ENCODE results near the gene AVP.

DNA sequence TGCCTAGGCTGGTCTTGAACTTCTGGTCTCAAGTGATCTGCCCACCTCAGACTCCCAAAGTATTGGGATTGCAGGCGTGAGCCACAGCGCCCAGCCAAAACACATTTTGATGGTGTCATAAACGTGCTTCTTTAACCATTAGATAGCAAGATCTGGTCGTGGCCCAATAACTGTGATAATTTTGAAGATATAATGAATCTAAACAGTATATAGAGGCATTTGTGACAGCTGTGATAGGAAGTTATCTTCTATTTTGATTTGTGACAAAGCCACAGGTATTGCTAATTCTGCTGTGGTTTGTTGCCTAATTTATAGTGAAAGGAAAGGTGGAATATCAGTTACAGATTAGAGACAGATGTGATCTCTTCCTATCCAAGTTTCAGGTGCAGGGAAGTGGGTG is 13.8 kb downstream of the AVP start:
- no peak for TF ChIP-seq POLR2A (conservative IDR thresholded peaks at IDR 0.05)
- TF ChIP-seq, protein P1, sequence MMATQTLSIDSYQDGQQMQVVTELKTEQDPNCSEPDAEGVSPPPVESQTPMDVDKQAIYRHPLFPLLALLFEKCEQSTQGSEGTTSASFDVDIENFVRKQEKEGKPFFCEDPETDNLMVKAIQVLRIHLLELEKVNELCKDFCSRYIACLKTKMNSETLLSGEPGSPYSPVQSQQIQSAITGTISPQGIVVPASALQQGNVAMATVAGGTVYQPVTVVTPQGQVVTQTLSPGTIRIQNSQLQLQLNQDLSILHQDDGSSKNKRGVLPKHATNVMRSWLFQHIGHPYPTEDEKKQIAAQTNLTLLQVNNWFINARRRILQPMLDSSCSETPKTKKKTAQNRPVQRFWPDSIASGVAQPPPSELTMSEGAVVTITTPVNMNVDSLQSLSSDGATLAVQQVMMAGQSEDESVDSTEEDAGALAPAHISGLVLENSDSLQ (IDR thresholded peaks at IDR 0.05): no peak
- TF ChIP-seq BHLHE40 (IDR thresholded peaks at IDR 0.05; ENCODE audit: low read length): no peak
- TF ChIP-seq CTCF (IDR thresholded peaks at IDR 0.05 in 2 of 3, conservative IDR thresholded peaks at IDR 0.05 in 1 of 3; ENCODE audit: insufficient read depth in 2 of 3, low read depth in 1 of 3, low read length in 3 of 3): no peak
- no peak for TF ChIP-seq RB1 (IDR thresholded peaks at IDR 0.05; ENCODE audit: low read depth)
- no peak for TF ChIP-seq ZNF511 (CRISPR knock-in tag; IDR thresholded peaks at IDR 0.05)
- no peak for TF ChIP-seq CHD1 (IDR thresholded peaks at IDR 0.05; ENCODE audit: low read length)
- no peak for TF ChIP-seq SRSF3 (IDR thresholded peaks at IDR 0.05; ENCODE audit: insufficient read depth, low read length)
- TF ChIP-seq MXI1 (IDR thresholded peaks at IDR 0.05; ENCODE audit: low read depth, low read length): no peak
- no peak for TF ChIP-seq TEAD4 (IDR thresholded peaks at IDR 0.05; ENCODE audit: low read length)
- TF ChIP-seq TEAD4 (CRISPR knock-in tag; IDR thresholded peaks at IDR 0.05; ENCODE audit: borderline replicate concordance): no peak
- no peak for TF ChIP-seq FOS (IDR thresholded peaks at IDR 0.05; ENCODE audit: extremely low read depth, insufficient read length)
- no peak for TF ChIP-seq PML (IDR thresholded peaks at IDR 0.05; ENCODE audit: low read length)
- no peak for TF ChIP-seq FOXP1 (CRISPR knock-in tag; IDR thresholded peaks at IDR 0.05)
- TF ChIP-seq MEF2A (IDR thresholded peaks at IDR 0.05; ENCODE audit: control insufficient read depth, low read depth, low read length): no peak

Measured in K562 (cell line).